NCI-H1436 (cell line): ENCODE results near the gene RPA4.
"Not testable (repeated sequence)": the region's sequence is repeated elsewhere in the genome, so short reads cannot be mapped to it uniquely, and the experiment has no call there.

Experiments used
- DNase-seq: peaks from one replicate; lab custom pipeline; 2025; lab: John Stamatoyannopoulos, UW

The RPA4 gene, protein sequence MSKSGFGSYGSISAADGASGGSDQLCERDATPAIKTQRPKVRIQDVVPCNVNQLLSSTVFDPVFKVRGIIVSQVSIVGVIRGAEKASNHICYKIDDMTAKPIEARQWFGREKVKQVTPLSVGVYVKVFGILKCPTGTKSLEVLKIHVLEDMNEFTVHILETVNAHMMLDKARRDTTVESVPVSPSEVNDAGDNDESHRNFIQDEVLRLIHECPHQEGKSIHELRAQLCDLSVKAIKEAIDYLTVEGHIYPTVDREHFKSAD

DNA sequence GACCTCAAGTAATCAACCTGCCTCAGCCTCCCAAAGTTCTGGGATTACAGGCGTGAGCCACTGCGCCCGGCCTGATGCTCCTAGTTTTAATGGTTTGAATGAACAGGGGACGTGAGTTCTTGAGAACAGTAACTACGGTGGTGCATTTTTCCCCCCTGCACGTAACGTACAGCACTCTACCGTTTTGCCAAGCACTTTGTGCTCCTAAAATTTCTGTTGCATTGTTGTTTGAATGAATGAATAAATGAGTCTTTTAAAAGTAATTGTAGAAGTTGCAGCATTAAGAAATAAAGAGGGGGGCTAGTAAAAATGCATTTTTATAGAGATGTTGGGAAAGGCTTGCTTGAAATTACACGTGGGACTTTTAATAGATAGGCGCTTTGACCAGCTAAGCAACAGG lies at the start of gene RPA4:
RPA4 (plus strand) TSS at position 301 of the 400 bp plus-strand sequence. CDS start 403 bp downstream, outside the sequence.
- DNase-seq = no peak

DNA sequence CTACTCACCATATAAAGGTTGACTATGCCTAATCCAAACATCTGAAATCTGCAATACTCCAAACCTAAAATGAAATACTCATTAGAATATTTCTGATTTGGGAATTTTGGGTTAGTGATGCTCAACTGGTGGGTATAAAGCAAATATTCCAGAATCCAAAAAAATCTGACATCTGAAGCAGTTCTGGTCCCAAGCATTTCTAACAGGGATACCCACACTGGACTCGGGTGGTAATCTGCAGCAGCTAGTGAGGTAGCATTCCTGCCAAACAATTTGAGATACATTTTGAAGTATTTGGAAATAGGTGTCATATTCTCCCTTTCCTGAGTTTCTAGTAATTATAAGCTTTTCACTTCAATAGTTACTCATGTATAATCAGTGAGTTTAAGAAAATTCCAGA lies 49.6 kb upstream of the RPA4 start:
- DNase-seq = no peak

DNA sequence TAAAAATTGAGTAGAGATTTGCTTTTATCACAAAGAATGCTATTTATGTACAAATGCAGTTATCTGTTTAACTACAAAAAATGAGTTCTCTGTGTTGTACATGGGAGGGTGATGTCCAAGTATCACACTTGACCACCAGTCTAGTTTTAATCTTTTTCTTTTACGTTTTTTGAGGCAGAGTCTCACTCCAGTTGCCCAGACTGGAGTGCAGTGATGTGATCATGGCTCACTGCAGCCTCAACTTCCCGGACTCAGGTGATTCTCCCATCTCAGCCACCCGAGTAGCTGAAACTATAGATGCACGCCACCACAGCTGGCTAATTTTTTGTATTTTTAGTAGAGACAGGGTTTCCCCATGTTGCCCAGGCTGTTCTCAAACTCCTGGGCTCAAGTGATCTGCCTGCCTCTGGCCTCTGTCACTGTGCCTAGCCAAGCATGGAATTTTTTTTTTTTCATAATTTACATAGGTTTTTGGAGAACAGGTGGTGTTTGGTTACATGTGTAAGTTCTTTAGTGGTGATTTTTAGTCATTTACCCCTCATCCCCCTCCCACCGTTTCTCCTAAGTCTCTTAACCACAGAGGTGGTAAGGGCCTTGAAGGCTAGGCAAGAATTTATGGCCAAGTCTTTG lies 47.9 kb upstream of the RPA4 start:
- DNase-seq = no peak

DNA sequence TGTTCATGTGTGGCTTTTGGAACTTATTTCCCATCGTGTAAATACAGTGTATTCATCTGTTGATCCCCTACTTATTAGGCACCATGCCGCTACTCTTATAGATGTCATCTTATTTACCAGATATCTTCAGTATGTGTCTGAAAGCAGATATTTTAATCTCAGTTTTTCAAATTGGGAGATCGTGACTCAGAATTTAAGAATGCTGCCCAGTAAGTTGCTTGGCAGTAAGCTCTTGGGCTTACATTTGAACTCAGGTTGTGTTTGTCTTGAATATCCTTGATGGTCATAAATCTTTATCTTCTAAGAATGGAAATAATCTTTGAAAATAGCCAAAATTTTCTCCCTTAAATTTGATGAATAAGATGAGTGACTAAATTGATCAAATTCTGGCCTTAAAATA lies 45.9 kb upstream of the RPA4 start:
- DNase-seq = no peak

DNA sequence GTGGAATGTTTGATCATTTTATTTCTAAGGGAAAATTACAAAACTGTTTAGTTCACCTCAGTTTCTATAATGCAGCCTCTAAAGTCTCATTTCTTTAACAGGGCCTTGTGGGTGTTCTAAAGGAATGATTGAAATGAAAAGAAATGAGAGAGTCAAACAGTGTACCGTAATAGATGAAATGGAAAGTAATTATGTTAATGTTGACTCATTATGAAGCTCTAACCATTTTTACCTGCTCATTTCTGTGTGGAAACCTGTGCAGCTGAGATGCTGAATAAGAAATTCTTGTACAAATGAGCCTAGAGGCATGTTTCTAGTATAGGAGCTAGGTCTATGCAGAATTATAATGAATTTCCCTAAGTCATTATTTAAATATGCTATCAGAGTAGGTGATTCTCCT lies 45.2 kb upstream of the RPA4 start:
- no peak for DNase-seq

DNA sequence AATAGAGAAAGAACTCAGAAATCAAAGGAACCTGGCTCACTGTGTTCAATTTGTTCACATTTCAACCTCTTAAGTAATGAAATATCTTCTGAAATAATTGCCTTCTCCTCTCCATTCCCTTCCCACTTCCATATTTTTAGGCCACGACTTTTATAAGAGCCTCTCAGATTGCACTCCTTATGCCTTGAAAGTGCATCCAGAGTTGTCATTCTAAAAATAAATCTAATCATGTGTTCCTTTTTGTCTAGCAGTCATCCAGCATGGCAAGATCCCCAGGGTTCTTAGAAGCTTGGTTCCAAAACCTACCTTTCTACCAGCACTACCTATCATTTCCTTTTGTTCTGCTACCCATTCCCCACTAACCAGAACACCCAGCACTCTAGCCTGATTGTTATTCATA lies 42.4 kb upstream of the RPA4 start:
- no peak for DNase-seq

DNA sequence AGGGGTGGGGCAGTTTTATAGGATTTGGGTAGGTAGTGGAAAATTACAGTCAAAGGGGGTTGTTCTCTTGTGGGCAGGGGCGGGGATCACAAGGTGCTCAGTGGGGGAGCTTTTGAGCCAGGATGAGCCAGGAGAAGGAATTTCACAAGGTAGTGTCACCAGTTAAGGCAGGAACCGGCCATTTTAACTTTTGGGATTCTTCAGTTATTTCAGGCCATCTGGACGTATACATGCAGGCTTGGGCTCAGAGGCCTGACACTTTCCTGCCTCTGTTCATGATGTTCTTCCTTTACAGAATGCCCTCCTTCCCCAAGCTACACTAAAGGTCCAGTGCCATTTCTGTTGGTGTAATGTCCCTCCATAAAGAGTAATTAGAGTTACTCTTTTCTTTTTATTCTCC lies 41.8 kb upstream of the RPA4 start:
- not testable (repeated sequence) for DNase-seq

DNA sequence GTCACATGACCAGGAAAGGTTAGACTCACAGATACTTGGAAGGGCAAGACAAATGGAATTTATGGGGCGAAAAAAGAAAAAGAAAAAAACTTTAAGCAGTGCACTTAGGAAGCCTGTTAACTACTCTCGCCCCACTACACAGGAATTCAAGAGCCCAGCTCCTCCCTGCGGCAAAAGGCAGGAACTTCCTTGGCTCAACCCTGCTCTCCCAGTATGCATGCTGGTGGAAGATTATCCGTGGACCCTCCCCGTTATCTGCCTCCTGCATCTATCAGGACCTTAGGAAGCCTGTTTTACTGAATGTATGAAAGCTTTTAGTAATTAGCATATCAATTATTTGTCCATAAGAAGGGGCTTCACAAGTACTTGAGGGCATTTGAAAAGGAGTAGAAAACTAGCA lies 40.1 kb upstream of the RPA4 start:
- no peak for DNase-seq

DNA sequence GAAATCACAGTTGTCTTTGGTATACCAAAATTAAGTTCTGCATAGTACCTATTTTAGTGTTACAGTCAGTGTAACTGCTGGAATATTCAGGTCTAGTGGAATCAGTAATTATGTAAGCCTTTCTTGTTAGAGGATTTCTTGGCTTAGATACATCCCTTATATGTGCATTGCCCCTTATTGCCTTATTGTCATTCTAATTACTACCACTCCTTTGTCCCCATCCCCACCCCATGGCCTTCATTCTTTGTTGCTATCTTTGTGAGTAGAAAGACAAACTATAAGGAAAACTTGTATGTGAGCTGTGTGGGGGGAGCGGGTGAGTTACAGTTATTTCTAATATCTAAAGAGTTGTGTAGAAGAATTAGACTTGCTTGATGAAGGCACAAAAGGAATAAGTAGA lies 36.9 kb upstream of the RPA4 start:
- DNase-seq = no peak

DNA sequence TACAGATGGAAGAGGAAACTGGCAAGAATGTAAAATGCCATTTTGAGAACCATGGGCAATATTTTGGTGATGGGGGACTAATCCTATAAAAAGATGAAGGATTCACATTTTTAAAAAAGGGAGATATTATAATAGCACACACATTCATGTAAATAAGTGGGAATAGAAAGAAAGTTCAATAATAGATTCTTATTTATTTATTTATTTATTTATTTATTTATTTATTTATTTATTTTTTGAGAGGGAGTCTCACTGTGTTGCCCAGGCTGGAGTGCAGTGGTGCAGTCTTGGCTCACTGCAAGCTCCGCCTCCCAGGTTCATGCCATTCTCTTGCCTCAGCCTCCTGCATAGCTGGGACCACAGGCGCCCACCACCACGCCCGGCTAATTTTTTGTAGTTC lies 24.3 kb upstream of the RPA4 start:
- not testable (repeated sequence) for DNase-seq

DNA sequence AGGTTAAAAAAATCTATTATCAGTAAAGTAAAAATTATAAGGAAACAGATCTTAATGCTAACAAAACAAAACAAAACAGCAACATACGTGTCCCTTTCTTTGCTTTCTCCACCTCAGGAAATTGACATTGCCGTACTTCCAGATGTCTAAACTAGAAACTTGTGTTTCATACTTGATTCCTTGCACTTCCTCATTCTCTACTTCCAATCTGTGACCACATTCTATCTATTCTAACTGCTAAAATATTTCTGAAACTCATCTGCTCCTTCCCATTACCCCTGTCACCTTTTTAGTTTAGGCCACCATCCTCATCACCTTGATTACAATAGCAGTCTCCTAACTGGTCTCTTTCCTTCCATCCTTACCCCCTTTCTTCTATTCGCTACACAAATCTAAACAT lies 22.5 kb upstream of the RPA4 start:
- no peak for DNase-seq

DNA sequence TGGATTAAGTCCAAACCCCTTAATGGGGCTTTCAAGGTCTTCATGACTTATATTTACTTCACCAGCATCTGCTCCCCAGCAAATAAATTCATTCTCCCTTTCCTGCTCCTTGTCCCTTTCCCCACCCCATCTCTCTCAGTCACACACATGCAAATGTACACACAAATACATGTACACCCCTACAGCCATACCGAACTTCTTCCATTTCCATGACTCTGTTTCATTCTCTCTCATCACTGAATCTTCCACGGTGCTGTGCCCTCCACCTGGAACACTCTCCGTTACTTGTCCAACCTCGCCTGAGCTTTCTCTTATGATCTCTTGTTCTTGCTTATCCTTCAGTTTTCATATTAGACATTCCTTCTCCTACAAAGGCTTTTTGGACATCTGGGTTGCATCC lies 22.0 kb upstream of the RPA4 start:
- no peak for DNase-seq

DNA sequence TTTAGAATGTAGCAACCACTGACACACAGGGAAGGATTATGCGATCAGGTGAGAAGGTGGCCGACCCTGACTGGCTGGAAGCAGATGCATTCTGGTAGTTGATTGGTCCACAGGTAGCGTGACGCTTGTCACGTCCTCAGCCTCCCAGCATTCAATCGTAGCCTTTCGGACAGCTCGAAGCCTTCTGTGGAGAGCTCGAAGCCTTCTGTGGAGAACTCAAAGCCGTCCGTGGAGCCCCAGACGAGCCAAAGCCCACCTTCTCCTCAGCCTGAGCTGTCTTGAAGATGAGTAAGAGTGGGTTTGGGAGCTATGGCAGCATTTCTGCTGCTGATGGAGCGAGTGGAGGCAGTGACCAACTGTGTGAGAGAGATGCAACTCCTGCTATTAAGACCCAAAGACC lies 319 bp downstream of the RPA4 start:
- no peak for DNase-seq

DNA sequence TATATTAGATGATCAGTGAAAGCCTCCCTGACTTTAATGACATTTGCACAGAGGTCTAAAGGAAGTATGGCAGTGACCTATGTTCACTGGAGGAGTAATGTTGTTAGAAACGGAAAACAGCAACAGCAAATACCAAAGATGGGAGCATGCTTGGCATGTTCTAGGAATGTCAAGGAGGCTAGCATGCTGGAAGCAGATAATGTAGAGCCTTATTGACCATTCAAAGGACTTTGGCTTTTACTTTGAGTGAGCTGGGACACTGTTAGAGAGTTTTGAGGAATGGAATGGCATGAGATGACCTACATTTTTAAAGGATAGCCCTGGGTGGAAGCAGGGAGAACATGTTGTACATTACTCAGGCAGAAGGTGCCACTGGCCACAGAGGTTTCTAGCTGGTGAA lies 6.0 kb downstream of the RPA4 start:
- no peak for DNase-seq

DNA sequence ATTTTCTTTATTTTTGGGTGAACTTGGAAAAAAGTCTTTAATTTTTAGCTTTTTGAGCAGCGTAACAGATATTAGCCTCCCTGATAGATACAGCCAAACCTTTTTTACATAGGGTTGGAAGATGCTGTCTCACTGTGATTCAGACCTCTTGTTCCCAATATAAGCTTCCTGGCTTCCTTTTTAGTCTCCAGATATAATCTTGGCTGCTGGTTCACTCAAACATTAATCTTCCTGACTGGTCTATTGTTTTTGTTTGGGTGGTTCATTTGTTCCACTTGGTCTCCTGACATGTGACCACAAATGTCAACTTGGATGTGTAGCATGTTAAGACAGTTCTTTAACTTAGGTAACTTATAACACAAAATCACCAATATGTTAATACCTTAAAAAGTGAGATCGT lies 23.0 kb downstream of the RPA4 start:
- no peak for DNase-seq

DNA sequence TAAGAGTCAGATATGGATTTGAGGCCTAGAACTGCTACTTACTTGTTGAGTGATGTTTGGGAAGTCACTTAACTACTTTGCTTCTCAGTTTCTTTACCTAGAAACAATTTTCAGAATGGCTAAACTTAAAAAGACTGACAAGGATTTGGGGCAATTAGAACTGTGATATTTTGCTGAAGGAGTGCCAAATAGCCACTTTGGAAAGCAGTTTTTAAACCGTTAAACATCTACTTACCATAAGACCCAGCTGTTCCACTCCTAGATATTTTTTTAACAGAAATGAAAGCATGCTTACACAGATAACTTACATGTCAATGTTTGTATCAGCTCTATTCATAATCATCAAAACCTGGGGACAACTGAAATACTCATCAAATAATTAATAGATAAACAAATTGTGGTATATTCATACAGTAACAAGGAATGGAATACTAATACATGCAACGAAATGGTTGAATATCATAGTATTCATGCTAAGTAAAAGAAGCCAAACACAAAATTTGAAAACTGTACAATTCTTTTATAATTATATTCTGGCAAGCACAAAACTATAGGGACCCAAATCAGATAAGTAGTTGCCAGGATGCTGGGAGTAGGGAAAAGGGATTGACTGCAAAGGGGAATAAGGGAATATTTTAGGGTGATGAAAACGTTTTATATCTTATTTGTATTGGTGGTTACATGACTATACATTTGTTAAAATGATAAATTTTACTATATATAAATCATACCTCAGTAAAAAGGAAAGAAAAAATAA lies 24.0 kb downstream of the RPA4 start:
- DNase-seq = no peak

DNA sequence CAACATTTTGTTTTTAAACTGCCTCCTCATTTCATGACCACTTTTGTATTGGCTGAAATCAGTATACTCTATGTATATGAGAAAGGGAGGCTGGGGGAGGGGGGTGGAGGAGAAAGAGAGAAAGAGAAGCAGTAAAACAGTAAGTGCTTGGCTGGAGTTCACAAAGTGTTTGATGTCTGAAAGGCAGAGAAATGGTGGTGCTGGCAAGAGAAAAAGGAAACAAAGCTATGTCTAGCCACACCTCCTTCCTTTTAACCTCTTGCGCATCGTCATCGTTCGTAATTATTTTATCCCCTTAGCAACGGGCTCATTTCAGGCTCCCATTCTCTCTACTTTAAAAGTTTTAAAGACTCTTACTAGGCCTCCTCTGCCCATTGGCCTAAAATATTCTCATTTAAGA lies 25.6 kb downstream of the RPA4 start:
- DNase-seq = no peak

DNA sequence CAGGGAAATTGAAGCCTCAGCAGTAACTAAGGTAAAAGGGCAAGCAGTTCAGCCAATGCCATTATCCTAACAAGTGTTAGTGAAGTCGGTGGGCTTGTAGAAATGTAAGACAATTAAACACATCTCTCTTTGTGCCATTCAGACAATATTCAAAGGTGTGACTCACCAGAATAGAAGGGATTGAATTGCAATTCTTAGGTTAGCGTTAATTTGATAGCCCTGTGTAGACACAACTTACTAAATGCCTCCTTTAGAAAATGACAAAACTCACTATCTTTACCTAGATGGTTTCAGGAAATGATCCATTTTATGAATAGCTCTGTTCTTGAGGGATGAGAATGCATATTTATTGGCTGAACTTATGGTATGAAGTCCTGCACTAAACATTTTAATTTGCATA lies 35.2 kb downstream of the RPA4 start:
- no peak for DNase-seq

DNA sequence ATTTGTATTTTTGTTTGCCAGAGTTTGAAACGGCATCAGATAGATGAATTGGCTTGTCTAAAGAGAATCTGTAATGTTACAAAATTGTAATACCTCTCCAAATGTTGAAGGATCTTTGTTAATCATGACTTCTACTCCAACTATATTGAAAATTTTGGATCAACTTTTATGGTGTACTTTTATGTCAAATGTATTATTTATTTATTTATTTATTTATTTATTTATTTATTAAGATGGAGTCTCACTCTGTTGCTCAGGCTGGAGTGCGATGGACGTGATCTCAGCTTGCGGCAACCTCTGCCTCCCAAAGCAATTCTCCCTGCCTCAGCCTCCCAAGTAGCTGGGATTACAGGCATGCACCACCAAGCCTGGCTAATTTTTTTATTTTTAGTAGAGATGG lies 36.0 kb downstream of the RPA4 start:
- DNase-seq = no peak

DNA sequence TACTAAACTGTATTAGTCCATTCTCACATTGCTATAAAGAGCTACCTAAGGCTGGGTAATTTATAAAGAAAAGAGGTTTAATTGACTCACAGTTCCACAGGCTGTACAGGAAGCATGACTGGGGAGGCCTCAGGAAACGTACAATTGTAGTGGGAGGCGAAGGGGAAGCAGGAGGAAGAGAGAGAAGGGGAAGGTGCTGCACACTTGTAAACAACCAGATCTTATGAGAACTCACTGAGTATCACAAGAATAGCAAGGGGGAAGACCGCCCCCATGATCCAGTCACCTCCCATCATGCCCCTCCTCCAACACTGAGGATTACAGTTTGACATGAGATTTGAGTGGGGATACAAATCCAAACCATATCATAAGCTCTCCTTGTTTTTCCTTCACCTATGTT lies 40.9 kb downstream of the RPA4 start:
- no peak for DNase-seq

DNA sequence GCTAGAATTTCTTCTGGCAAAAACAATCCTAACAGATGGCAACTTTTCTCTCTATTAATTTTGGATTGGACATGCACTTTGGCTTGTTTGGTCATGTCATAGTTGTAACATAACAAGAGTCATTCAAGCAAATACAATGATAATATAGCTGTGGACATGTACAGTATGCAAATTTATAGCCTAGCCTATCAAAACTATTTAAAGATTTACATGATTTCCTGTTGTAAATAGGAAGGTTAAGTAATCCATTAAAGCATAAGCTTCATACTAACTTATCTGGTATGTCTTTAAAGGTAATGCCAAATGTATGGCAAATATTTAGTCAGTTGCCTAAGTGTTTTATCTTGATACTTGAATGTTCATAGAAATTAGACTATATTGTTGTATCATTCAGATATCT lies 45.3 kb downstream of the RPA4 start:
- DNase-seq = no peak
